ENCODE data around the gene PSME3. TPM values are rescaled to one million over a fixed set of nuclear protein-coding genes. Genes with fewer than 3 reads are reported as not detected.

The PSME3 gene
- total RNA-seq, 1 experiment from 2014 or later = 107 TPM

GRCh38 chr17:42798383-42799380 is 34.5 kb upstream of the PSME3 start, which contains the start of the genes CNTD1 and COA3:
Gene CNTD1, plus strand, starts transcription at chr17:42798861. Its CDS starts 207 bp downstream, at chr17:42799068.
Gene COA3, minus strand, starts transcription at chr17:42798704. Its CDS starts 23 bp downstream, at chr17:42798681.
- H3K9me2 ChIP-seq (replicated peaks; ENCODE audit: low read length) = no peaks in the 10 kb centered on the region
- DNase-seq = peak; percentile 80
- peak within 1 kb of the TSS; percentile 41 for H3K27ac ChIP-seq (ENCODE audit: low read length)
- ChIA-PET POLR2A (ENCODE audit: unreplicated experiment) (no interaction called here), CTCF (no interaction called here)
- TF ChIP-seq, protein P1, sequence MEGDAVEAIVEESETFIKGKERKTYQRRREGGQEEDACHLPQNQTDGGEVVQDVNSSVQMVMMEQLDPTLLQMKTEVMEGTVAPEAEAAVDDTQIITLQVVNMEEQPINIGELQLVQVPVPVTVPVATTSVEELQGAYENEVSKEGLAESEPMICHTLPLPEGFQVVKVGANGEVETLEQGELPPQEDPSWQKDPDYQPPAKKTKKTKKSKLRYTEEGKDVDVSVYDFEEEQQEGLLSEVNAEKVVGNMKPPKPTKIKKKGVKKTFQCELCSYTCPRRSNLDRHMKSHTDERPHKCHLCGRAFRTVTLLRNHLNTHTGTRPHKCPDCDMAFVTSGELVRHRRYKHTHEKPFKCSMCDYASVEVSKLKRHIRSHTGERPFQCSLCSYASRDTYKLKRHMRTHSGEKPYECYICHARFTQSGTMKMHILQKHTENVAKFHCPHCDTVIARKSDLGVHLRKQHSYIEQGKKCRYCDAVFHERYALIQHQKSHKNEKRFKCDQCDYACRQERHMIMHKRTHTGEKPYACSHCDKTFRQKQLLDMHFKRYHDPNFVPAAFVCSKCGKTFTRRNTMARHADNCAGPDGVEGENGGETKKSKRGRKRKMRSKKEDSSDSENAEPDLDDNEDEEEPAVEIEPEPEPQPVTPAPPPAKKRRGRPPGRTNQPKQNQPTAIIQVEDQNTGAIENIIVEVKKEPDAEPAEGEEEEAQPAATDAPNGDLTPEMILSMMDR (conservative IDR thresholded peaks at IDR 0.05; ENCODE audit: low read depth, low read length) = no peak
- TF ChIP-seq EZH2phosphoT487 (IDR thresholded peaks at IDR 0.05; ENCODE audit: borderline replicate concordance, low read length) (no peak), EZH2 (IDR thresholded peaks at IDR 0.05; ENCODE audit: low read length, unreplicated experiment) (no peak)
- peaks cover 11% of the 10 kb centered on the region; the same call in 1 of the 2 replicates for H3K79me2 ChIP-seq (ENCODE audit: low read length)
- peak; percentile 75 for ATAC-seq
- H3K4me2 ChIP-seq (ENCODE audit: low read length) = peak within 1 kb of the TSS; percentile 96
- intact Hi-C loops (cut with micrococcal nuclease) = no loop called here
- H3K4me1 ChIP-seq (ENCODE audit: insufficient read depth, low read length) = peaks cover 28% of the 10 kb centered on the region
- H3K9ac ChIP-seq (ENCODE audit: low read length) = peak within 1 kb of the TSS; percentile 91
- BruUV-seq (replicated peaks) = no TSS peak
- H3K4me3 ChIP-seq (ENCODE audit: low read length) = peak within 1 kb of the TSS; percentile 99
- no peaks in the 10 kb centered on the region for H4K20me1 ChIP-seq (ENCODE audit: low read length)
- no peaks in the 10 kb centered on the region for H3K9me3 ChIP-seq (ENCODE audit: low read length)
- no peaks in the 10 kb centered on the region for H3K27me3 ChIP-seq (ENCODE audit: low read length)
- no peaks in the 10 kb centered on the region for H3F3A ChIP-seq (ENCODE audit: low read length, unreplicated experiment)
- peak within 1 kb of the TSS; percentile 78 for H2AFZ ChIP-seq (ENCODE audit: low read length)
- H3K36me3 ChIP-seq (ENCODE audit: low read depth, low read length) = no peaks in the 10 kb centered on the region

DNA sequence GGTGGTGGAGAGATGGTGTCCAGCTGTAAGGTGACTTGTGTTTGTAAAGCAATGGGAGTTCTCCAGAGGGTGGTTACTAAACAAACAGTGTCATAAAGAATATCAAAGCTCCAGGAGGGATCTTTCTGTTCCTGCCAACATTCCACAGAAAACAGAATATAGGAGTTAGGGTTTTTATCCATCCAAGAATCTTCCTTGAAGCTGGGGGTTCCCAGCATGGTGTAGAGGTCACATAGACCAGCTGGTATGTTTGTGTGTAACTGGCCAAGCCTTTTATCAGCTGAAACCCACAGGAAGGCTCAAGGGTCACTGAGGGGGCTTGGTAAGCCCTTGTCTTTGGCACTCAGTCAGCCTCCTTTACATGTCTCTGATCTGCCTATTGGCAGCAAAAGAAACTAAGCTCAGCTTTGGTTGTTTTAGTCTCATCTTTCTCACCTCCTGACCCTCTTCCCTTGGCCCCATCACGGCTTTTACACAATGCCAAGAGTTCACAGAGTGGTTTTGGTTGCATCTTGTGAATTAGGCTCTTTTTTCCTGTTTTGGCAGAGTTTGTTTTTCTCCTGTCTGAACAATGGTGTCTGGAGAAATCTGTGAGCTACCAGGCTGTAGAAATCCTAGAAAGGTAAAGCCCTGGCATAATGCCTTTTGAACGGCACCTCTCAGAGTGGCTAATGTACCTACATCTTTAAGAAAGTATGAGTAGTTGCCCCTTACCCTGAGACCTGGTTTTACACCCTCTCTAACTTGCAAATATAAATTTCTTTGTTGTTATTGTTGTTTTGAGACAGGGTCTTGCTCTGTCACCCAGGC is 29.9 kb upstream of the PSME3 start:
- peak overlapping the region; percentile 40; the same call in 1 of the 2 replicates for H3K4me2 ChIP-seq (ENCODE audit: low read length)
- H3K9me2 ChIP-seq (replicated peaks; ENCODE audit: low read length) = no peaks in the 10 kb centered on the region
- DNase-seq (peak; percentile 42), ATAC-seq (peak; percentile 52)
- H3K9me3 ChIP-seq (ENCODE audit: low read length) = no peaks in the 10 kb centered on the region
- 0 out of 2 replicates have a peak overlapping the region, but pooled peaks have one; percentile 11 for H3K27ac ChIP-seq (ENCODE audit: low read length)
- H3K79me2 ChIP-seq (ENCODE audit: low read length) = peaks cover under 1% of the 10 kb centered on the region; the same call in 1 of the 2 replicates
- H3K4me1 ChIP-seq (ENCODE audit: insufficient read depth, low read length) = peaks cover 14% of the 10 kb centered on the region
- no peak overlapping the region for H3K9ac ChIP-seq (ENCODE audit: low read length)
- no peaks in the 10 kb centered on the region for H4K20me1 ChIP-seq (ENCODE audit: low read length)
- H3K4me3 ChIP-seq (ENCODE audit: low read length) = no peak overlapping the region
- ChIA-PET CTCF (interaction anchor here (0.8 kb wide), 1 partner anchor 20 kb away, joined by 3 read pairs; the partner anchor contains the start of gene BECN1), POLR2A (ENCODE audit: unreplicated experiment) (no interaction called here)
- H3K27me3 ChIP-seq (ENCODE audit: low read length) = no peaks in the 10 kb centered on the region
- no peaks in the 10 kb centered on the region for H3F3A ChIP-seq (ENCODE audit: low read length, unreplicated experiment)
- TF ChIP-seq EZH2phosphoT487 (IDR thresholded peaks at IDR 0.05; ENCODE audit: borderline replicate concordance, low read length) (no peak), EZH2 (IDR thresholded peaks at IDR 0.05; ENCODE audit: low read length, unreplicated experiment) (no peak)
- TF ChIP-seq, protein P1 (conservative IDR thresholded peaks at IDR 0.05; ENCODE audit: low read depth, low read length) = no peak
- intact Hi-C loops (cut with micrococcal nuclease) = loop anchor here (2.0 kb wide), 2 partner anchors 18 to 28 kb away; no protein-coding TSS in a partner anchor
- no peaks in the 10 kb centered on the region for H3K36me3 ChIP-seq (ENCODE audit: low read depth, low read length)
- no TSS peak for BruUV-seq (replicated peaks)
- no peak overlapping the region for H2AFZ ChIP-seq (ENCODE audit: low read length)
